ENCODE results near the gene NSF.

The NSF gene

DNA sequence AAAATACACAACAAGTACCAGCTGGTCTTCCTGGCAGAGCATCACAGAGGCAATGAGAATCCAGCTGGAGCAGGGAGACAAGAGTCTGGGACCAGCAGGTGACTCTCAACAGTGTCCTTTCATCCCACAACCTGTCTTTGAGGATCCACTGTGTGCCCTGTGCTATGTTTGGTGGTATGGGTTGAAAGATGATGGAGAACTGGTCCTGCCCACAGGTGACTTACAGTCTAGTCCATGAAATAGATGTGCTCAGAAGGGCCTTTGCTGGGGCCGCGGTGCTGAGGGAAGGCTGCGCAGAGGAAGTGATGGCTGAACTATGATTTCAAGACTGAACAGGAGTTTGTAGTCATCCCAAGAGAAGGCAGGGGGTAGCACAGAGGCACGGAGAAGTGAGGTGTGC is 210.1 kb downstream of the NSF start:
- no peak for DNase-seq (ENCODE audit: low spot score)

GRCh38 chr17:46802800-46803199 is 212.3 kb downstream of the NSF start:
- DNase-seq (ENCODE audit: low spot score) = no peak

GRCh38 chr17:46803544-46803943 is 213.1 kb downstream of the NSF start:
- no peak for DNase-seq (ENCODE audit: low spot score)

GRCh38 chr17:46805771-46806170 is 215.3 kb downstream of the NSF start:
- no peak for DNase-seq (ENCODE audit: low spot score)

All from HuH-7.5 (cell line).